ENCODE measurements around the gene RPL28.

Gene RPL28

GRCh38 chr19:55353803-55354697 lies 31.7 kb upstream of the RPL28 start:
- DNase-seq: no peak

GRCh38 chr19:55354698-55355212 lies 31.0 kb upstream of the RPL28 start, which contains the start of gene COX6B2:
TSS of gene COX6B2 (minus strand) at chr19:55354719. CDS start at chr19:55354521, 198 bp downstream.
- no peak for DNase-seq

- no peak for DNase-seq
These were observed 30.4 kb upstream of the RPL28 start for GRCh38 chr19:55355213-55355821.

- DNase-seq: no peak
These were observed 27.2 kb upstream of the RPL28 start for GRCh38 chr19:55358493-55358892.

DNA sequence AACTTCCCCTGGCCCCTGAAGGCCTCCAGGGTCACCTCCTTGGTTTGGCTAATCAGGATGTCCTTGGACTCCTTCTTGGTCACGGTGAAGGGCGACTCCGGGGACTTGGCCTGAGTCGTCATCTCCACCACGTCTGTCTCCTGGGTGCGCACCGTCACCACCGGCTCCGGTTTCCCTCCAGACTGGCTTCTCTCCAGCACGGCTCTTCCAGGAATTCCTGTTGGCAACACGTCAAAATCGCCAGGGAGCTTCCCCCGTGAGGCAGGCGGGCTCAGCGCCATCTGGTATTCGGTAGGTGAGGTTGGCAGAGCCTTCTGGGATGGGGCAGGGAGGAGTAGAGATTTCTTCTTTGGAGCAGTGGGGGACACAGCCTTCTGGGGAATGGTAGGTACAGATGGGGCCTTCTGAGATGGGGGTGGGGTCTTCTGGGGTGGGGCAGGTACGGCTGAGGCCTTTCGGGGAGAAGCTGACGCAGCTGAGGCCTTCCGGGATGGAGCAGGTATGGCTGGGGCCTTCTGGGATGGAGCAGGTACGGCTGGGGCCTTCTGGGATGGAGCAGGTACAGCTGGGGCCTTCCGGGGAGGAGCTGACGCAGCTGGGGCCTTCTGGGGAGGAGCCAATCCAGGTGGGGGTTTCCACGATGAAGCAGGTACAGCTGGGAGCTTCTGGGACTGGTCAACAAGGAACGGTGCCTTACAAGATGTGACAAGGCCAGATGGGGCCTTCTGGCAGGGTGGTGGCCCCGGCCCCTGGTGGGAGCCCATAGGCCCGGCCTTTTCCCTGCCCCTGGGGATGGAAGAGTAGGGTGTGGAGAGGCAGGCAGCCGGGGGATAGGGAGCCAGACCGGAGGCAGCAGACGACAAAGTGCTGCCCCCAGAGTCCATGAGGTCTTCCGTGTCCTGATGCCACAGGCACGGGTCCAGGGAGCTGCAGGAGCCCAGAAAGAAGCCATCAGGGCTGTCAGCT lies 26.5 kb upstream of the RPL28 start:
- no peak for DNase-seq

GRCh38 chr19:55360902-55361301 lies 24.8 kb upstream of the RPL28 start:
- no peak for DNase-seq

- no peak for DNase-seq
These were observed 23.4 kb upstream of the RPL28 start for GRCh38 chr19:55362174-55362989.

DNA sequence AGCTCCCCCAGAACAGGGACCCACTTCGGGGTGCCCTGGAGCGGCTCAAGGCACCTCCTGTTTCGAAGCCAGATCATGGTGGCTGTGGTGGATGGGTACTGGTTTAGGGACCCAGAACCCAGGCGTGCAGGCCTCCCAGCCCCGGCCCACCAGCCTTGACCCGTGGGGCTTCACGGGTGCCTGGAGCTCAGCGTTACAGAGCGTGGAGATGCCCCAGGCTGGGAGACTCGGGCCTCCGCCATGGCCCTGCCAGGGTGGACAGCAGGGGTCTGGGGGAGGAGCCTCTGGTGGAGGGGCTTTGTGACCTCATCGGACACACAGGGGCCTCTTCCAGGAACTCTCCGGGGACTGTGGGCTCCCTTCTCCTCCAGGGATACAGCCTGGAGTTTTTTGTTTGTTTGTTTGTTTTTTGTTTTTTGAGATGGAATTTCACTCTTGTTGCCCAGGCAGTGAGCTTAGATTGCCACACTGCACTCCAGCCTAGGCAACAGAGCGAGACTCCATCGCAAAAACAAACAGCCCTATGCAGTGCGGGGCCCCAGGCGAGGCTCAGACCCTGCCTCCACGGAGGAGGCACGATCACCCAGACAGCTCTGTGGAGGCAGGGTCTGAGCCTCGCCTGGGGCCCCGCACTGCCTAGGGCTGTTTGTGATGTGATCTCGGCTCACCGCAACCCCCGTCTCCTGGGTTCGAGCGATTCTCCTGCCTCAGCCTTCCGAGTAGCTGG lies 22.6 kb upstream of the RPL28 start, which contains the start of gene GARIN5B:
Gene GARIN5B (minus strand): TSS at position 271 of the 727 bp plus-strand sequence. CDS start 194 bp downstream, at position 77.
- no peak for DNase-seq

DNA sequence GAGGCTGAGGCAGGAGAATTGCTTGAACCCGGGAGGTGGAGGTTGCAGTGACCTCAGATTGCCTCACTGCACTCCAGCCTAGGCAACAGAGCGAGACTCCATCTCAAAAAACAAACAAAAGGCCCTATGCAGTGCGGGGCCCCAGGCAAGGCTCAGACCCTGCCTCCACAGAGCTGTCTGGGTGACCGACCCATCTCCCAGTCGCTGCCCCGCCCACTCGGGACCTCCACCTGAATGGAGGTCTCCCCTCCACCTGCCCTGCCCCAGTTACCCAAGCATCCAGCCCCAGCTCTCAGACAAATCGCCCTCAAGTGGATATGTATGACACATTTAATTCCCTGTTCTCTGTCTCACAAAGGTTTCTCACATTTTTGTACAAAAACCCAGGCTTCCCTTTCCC lies 20.5 kb upstream of the RPL28 start:
- no peak for DNase-seq

DNA sequence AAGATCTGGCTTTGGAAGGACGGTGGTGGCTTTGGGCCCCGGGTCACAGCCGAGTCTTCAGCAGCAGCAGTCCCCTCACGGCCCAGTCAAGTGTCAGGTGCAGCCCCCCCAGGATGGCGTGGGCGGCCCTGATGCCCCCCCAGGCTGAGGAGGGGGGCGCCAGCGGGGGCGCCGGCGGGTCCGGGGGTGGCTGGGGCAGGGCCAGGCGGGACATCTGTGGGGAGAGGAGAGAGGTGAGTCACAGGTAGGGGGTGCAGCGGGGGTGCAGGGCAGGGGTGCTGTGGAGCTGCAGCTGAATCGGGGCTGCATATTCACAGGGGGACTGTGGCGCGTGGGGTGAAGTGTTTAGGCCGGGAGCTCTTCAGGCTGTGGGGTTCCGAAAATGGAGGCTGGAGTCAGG lies 19.8 kb upstream of the RPL28 start:
- no peak for DNase-seq

DNA sequence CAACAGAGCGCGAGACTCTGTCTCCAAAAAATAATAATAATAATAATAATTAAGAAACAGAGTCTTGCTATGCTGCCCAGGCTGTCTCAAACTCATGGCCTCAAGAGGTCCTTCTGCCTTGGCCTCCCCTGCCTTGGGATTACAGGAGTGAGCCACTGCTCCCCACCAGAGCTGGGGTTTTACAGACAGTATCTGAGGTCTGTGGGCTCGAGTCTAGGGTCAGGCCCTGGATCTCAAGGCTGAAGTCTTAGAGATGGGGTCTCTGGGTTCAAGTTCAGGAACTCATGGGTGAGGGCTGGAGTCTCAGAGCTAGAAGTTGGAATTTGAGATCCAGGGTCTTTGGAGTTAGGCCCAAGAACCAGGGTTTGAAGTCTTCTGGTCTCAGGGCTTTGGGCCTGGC lies 18.9 kb upstream of the RPL28 start:
- no peak for DNase-seq

DNA sequence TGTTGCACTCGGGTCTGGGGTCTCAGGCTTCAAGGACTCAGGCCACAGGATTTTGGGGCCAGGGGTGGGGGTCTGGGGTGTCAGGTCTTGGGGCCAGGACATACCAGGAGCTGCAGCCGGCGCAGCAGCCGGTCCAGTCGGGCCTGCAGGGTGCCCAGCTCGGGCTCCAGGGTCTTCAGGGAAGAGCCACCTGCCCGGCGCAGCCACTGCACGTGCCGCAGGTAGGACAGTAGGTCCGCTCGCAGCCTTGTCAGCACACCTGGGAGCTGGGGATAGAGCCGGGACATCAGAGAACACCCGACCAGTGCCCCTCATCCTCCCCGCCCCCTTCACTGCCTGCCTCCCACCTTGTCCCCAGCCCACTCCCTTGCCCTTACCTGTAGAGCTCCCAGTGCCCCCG lies 17.6 kb upstream of the RPL28 start:
- no peak for DNase-seq

DNA sequence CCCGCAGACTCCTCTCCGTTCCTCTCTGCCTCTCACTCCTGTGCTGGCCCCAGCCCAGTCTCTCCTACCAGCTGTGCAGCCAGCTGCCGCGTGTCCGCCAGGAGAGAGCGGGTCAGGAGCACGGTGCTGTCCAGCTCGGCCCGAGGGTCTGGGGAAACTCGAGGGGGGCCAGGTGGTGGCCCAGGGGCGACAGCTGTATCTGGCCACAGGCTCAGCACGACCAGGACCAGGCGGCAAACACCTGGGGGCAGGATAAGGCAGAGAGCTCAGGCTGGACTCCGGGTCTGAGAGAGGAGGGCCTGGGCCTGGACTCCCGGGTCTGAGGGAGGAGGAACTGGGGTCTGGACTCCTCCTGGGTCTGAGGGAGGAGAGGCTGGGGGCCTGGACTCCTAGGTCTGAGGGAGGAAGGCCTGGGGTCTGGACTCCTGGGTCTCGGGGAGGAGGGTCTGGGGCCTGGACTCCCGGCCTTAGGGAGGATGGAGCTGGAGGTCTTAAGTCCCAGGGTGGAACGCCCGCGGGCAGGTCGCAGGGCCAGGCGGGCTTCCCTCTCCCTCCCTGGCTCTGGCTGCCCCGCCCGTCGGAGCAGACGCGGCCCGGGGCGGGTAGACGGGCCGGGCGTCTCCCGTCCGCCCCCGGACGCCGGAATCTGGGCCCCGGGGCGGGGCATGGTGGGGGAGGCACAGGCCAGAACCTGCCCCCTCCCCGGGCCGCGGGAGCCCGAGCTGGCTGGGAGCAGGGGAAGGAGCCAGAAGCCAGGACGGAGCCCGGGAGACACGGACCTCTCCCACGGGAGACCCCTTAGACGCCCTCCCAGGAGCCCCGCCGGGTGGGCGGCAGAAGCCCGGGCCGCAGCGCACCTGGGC lies 16.8 kb upstream of the RPL28 start:
- DNase-seq: no peak

GRCh38 chr19:55369653-55370304 lies 16.0 kb upstream of the RPL28 start:
- no peak for DNase-seq

DNA sequence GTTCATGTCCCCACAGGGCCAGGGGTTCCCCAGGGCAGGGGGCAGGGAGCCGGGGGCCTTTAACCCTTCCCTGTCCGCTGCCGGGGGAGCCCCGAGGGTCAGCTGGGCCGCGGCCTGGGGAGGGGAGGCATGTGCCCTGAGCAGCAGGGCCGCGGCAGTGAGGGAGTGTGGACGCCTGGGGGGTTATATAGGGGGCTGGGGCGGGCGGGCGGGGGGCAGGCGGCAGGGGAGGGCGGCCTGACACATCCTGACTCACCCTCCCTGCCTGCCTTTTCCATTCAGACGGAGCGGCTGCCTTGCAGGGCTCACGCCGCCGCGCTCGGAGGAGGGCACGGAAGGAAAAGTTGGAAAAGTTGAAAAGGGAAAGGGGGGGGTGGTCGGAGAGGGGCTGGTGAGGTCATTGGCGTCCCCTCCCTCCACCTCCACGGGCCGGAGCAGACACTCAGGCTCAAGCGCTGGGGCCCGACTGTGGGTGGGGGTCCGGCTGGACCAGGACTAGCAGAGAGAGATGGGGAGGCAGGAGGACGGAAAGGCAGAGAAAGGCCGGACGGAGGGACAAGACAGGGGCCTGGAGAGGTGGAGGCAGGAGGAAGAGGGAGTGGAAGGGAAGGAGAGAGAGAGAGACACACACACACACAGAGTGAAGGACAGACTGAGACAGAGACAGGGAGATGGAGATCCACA lies 15.3 kb upstream of the RPL28 start, which contains the start of gene IL11:
Gene IL11 (minus strand): TSS at position 159 of the 684 bp plus-strand sequence. CDS start 153 bp downstream, at position 6.
- DNase-seq: no peak

GRCh38 chr19:55372316-55373081 lies 13.2 kb upstream of the RPL28 start:
- no peak for DNase-seq

DNA sequence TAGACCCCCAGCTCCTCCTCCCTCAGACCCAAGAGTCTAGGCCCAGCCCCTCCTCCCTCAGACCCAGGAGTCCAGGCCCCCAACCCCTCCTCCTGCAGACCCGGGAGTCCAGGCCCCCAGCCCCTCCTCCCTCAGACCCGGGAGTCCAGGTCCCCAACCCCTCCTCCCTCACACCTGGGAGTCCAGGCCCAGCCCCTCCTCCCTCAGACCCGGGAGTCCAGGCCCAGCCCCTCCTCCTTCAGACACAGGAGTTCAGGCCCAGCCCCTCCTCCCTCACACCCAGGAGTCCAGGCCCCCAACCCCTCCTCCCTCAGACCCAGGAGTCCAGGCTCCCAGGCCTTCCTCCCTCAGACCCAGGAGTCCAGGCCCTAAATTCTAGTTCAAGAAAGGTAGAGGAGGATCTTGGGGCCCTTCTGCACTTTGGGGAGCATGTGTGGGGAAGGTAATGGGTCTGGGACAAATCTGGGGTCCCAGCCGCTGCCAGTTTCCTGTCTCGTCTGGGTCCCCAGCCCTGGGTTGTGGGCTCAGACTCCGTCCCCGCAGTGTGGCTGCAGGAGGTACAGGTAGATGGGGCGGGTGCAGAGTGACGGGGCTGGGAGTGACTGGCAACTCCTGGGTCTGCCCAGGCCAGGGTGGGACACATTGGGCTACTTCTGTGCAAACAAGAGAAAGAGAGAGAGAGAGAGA lies 12.3 kb upstream of the RPL28 start:
- DNase-seq: no peak

Data from right forelimb (tissue), 1 donor.